HG02938 (cell line): ENCODE results near the gene PHACTR1.

ENCODE experiments used
- ATAC-seq: cut with Tn5 transposase; IDR thresholded peaks from one replicate; pipeline ENCODE4 v1.9.1; 2021; ENCODE audit warnings: mild to moderate bottlenecking, moderate library complexity; ENCODE audit not compliant: unreplicated experiment

PHACTR1 gene

DNA sequence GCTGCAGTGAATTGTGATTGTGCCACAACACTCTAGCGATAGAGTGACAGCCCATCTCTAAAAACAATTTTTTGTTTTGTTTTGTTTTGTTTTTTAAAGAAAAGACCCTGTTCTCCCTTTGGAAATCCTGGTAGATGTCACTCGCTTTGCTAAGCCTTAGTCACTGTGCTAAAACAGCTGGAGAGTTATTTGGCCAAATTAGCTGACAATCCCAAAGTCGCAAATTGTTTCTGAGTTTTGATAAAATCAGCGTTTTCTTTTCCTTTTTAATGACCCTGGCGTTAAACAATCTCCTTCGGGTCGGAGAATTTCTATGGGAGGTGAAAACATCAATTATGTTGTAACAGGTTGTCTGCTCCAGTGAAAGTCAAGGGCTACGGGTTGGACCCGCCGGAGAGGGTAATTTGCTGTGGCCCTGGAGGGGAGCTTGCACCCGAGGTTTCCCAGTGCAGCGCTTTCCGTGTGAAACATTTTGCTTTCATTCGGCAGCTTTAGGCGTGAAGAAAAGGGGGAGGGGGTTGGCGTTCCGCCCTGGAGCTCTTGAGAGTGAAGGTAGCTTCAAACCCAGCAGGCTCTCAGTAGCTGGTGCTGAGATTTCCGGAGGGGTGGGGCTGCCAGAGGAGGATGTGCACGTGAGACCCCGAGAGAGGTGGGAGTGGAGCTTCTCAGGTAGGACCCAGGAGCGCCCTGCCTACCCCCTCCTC, 296.6 kb downstream of the PHACTR1 start:
- ATAC-seq: no peak

DNA sequence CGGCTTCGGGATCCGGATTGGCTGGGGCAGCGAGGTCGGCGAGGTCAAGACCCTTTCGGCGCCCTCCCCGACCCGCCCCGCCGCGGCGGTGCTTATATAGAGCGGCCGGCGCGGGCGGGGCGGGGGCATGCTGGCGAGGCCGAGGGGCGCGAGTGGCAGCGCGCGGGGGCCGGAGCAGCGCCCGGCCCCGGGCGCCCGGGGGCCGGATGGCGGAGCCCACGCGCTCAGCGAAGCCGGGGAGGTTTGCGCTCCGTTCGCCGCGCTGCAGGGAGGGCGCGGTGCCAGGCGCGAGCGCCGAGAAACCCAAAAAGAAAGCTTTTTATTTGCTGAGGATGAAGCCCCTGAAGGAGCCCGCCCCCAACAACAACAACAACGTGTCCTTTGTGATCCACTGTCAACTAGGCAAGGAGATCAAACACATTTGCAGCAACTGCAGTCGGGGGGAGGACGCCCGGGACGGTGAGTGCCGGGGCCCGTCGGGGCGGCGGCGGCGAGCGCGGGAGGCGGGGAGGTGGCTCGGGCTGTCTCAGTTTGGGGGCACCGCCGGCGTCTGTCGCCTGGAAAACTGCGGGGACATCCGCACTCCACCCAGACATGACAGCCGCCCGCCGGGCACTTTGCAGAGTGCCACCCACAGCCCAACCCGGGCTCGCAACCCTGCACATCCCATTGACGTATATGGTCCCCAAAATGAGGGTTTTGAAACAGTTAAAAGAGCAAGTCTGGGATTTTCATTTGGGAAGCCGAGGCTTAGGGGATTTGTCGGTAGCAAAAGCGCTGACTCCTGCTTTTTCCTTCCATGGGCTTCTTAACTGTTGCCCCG, 297.3 kb downstream of the PHACTR1 start:
- no peak for ATAC-seq

DNA sequence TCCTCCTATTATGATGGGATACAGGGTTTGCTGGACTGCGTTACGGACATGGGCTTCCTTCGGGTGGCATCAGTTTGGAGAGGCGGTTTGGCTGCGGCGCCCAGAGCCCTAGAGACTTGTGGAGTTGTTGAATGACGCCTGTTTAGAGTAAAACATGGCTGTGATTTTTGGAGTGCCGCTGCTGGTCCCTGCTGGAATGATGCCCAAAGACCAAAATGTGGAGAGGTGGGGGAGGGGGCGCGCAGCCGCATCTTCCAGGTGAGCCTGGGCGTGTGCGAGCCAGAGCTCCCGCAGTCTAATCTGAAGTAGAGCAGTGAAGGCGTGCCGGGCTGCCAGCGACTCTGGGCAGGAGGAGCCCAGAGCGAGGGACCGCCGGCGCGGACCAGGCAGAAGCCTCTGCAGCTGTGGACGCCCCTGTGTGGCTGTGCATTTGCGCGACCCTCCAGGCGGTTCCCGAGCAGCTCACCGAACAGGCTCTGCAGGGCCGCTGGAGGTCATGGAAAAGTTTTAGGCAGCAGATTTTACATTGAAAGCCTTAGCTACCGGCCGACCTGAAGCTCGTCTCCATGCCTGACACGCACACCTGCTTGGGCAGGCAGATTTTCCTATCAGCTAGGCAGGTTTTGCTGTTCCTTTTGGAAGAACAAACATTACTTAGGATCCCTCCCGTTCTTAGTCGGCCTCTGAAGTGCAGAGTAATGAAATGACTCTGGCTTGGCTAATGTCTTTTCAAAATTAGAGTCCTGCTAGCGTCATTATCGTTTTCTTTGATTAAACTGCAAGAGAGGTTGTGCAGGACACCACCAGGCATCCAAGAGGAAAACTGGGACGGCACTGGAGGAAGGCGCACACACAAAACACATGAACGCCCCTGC, 298.2 kb downstream of the PHACTR1 start:
- ATAC-seq: no peak

DNA sequence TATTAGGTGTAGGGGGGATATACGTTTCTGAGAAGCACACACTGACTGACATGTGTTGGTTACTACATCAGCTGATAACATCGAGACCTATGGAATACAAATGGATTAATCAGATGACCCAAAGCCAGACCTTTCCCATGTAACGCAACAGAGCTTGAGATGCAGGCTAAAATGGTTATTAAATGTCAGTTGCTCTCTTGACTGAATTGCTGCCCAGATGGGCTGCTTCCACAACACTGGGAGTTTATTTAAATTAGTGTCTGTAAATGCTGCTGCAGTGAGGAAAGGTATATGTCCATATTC, 298.8 kb downstream of the PHACTR1 start:
- no peak for ATAC-seq

DNA sequence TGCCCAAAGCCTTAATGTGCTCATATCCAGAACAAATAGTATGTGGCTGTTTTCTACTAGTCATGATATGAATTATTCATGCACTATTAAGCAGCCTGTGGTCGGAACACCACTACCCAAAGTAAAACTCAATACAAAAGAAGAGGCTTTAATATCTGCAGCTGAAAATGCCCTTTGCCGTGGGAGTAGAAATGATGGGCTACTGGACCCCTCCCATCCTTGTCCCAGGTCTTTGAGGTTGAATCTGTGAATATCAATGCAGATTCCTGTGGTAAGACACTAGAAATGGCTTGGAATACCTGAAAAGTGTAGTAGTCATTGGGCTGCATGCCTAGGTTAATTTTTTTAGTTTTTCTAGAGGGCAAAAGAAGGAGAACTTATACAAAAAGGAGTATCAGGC, 308.0 kb downstream of the PHACTR1 start:
- ATAC-seq: no peak

DNA sequence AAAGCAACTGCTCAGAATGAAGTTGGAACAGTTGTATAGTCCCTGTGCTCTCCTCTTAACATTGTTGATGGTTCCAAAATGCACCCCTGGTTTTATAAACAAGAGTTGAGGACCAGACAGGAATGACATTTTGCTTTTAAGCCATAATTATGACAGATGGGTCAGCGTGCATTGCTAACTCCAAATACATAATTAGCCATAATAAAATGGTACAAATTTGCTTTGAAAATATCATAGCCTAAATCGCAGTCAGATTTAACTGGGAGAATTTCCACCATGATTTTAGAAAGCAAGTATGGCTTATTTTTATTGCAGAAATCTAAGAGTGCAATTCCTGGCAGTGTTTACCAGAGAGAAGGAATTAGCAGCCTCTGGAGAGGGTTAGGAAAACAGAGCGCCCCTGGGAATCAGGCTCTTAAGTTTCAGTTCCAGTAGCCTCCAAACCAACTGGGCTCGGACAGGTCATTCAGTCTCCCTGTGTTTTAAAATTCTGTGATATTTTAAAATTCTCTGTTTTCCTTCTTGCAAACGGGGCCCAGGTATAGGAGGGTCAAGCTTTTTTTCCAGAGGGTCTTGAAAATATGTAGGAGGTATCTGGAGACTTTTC, 309.4 kb downstream of the PHACTR1 start:
- ATAC-seq: no peak

DNA sequence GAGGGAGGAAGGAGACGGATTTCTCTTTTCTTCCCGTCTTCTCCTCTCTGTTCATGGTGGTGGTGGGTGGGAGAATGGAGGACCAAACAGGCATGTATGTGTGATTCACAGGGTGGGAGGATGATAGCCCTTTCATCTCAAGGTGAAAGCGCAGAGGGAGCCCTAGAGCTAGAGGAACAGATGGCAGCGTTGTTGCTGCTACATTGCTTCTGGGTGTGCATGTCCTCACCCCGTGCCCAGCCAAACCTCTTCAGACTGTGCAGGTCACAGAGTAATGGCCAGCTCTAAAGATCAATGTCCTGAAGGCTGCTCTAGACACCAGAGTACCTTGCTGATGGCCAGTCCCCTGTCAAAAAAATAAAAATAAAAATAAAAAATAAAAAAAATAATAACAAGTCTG, 310.0 kb downstream of the PHACTR1 start:
- ATAC-seq: no peak

DNA sequence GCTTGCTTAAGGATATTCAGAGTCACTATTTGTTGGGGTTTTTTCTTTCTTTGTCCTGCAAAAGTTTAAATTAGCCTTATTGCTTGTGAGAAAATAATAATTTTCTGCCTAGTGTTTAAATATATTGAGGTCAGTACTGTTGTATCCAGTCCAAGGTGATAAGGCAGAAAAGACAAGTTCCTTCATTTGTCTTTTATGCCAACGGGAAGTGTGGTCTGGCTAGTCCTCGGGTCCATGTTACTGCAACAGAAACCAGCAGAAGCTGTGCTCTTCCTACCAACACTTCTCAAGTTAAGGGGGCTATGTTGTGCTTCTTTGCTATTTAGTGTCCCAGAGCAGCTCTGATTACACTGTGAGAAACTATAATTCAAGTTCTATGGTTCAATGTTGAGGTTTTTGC, 310.6 kb downstream of the PHACTR1 start:
- no peak for ATAC-seq

DNA sequence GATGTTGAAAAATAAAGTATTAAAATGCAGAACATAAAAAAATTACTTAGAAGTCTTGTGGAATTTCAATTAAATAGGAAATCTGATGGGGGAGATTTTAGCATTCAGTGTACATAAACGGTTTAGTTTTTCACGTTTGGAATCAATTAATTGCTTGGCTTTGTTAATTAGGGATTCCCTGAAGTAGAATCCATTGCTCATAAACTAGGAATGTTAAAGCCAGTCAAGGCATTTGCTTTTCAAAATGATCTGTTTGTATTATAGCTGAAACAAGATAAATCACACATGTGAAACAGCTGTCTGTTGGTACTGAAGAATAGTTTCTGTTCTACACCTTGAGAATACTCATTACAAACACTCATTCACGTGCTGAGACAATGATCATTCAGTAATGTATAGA, 313.8 kb downstream of the PHACTR1 start:
- no peak for ATAC-seq

DNA sequence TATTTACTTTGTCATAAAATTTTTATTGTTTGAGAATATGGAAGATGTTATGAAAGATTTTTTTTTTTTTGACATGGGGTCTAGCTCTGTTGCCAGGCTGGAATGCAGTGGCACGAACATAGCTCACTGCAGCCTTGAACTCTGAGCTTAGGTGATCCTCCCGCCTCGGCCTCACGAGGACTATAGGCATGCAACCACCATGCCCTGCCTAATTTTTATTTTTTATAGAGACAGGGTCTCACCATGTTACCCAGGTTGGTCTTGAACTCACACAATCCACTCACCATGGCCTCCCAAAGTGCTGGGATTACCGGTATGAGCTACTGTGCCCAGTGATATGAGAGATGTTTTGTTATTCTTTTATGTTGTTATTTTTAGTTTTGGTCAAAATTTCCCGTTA, 316.0 kb downstream of the PHACTR1 start:
- ATAC-seq: no peak

DNA sequence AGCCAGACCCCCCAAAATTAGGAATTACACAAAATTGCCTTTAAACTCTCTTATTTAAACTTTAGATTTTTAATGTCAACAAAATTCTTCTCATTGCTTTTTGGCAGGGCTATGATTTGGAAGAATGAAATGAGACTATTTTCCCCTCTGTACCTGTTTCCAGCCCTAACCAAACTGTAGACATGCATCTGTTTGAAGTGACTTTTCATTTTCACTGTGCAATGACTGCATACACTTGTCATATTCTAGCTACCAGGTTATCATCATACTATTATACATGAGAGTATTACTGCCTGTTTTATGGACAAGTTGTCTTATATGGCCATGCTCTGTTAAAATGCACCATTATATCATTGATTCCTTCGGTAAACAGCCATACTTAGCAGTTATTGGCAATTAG, 316.6 kb downstream of the PHACTR1 start:
- ATAC-seq: no peak

DNA sequence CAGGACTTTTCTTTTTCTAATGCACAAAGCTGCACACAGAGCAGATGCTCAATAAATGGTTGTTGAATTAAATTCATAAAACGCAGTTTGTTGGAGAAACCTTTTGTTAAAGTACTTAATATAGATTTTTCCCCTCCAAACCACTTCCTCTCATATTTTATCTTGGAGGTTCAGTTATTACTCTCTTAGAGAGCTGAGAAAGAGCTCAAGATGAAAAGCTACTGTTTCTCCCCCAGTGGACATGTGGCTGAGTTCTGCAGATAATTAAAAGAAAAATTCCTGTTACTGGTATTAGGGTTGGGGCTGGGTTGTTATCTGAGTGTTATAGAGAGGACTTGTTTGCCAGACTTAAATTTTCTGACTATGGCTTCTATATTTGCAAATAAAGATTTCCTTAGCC, 317.7 kb downstream of the PHACTR1 start:
- no peak for ATAC-seq

DNA sequence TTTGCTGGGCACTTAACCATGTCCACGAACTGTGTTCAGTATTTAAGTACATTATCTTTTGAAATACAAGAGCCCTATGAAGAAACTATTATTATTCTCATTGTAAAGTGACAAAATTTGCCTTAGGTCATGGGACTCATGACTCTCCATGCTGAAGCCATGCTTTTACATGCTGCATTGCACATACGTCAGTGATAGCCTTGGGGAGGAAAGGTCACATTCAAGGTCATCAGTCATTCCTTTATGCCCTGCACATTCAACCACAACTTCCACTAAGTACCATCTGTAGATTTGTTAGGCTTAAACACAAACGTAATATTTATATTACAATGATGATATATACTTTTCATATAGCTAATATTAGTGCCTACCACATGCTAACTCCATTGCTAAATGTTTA, 319.0 kb downstream of the PHACTR1 start:
- ATAC-seq: no peak

DNA sequence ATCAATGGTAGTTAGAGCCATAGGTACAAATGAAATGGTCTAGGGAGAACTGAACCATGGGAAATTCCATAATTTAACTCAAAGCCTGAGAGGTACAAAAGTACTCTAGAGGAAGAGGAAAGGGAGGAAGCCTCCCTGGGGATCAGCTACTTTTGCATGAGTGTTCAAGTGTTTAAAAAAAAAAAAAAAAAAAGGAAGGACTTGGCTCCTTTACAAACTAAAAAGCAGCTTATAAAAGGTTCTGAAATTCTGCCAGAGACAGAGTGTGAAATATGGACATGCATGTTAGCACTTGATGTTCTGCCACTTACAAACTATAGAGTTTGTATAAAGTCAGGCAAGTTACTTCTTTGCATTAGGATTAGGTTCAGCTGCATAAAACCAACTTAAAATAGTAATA, 321.7 kb downstream of the PHACTR1 start:
- no peak for ATAC-seq

DNA sequence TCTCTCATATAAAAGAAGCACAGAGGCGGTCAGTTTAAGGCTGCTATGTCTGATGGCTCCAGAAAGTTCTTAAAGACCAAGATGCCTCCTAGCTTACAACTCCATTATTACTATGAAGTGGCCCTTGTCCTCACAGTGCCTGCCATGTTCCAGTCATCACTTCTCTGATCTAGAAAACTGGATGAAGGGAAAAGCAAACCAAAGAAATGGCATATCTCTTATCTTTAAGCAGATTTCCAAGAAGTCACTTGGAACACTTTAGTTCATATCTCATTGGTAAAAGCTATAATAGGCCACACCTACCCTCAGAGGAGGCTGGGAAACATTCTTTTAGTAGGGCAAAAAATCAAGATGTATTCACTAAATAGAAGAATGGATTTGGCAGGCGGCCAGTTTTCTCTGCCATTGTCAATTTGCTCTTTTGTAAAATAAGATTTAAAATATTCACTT, 322.2 kb downstream of the PHACTR1 start:
- ATAC-seq: no peak

DNA sequence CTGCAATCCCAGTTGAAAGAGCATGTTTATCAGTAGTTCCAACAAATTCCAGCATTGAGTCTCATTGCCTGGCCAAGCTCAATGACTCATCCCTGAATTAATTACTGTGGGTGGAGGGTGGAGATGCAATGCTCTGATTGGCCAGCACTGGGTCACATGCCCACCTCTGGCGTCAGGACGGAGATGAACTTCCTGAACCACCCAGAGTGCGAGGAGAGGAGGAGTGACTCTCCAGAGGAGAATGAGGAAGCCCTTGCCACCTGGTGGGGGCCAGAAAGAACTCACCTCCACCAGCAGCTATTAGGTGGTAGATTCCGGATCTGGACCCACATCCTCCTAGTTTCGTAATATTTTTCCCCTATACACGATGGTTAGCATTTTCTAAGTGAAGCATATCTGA, 327.8 kb downstream of the PHACTR1 start:
- ATAC-seq: no peak

DNA sequence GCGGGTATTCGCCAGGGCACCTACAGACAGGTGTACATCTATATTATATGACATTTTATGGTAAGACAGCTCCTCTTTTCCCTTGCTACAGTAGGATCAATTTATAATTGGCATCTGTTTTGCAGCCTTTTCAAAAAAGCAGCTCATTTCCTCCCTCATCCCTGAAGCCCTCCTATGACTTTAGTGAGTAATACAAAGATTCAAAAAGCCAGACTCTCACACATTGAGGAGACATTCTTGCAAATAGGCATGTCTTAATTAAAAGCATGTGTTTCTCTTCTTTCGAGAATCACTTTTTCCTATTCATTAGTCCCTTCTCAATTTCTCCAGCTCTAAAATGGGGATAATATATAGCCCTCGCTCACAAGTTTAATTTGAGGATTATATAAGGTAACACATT, 328.3 kb downstream of the PHACTR1 start:
- ATAC-seq: no peak

DNA sequence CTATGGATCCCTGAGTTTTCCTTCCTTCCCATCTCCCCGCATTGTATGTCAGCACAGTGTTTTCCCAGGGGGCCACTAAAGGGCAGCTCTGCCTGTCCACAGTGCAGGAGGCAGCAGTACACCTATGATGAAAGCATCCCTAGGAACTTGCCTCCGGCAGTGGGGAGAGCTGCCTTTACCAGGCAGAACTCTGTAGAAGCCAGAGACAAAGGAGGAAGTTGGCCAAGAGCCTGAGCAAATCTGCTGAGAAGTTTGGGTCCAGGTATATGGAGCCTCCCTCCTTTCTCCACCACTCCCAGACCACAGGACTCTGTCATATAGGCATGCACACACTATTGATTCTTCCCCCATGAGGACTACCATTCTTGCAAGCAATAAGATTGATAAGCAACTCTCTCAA, 329.1 kb downstream of the PHACTR1 start:
- no peak for ATAC-seq

DNA sequence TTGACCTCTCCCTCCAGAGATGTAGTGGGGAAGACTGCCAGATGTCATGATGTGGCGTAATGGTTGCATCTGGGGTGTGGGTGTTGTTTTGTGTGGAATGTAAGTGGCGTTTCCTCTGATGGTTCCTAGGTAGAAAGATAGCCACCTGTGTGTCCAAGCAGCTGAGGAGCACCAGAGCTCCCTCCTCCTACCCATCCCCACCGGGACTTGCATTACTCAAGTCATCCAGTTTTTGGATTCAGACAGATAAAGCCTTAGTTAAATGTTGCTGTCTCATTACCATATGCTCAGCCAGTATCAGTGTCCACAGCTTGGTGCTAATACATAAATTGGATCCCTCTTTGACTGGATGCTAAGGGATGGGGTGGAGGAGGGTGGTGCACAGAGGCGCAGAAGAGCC, 329.5 kb downstream of the PHACTR1 start:
- no peak for ATAC-seq

DNA sequence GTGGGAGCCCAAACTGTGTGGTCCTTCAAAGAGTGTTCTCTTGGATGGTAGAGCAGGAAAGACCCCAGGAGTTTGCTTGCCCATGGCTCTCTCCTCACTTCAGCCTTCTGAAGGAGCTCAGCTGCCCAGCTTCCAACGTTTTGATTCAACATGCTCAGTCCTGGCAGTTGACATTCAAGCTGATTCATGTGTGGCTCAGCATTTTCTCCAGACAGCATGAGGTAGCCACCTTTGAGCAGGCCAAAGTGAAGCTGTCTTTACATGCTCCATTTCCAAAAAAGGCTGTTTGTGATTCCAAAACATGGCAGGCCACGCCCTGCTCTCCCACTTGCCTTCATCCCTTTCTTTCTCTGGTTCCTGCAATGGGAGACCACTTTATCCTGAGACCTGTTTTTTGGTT, 331.5 kb downstream of the PHACTR1 start:
- ATAC-seq: no peak

DNA sequence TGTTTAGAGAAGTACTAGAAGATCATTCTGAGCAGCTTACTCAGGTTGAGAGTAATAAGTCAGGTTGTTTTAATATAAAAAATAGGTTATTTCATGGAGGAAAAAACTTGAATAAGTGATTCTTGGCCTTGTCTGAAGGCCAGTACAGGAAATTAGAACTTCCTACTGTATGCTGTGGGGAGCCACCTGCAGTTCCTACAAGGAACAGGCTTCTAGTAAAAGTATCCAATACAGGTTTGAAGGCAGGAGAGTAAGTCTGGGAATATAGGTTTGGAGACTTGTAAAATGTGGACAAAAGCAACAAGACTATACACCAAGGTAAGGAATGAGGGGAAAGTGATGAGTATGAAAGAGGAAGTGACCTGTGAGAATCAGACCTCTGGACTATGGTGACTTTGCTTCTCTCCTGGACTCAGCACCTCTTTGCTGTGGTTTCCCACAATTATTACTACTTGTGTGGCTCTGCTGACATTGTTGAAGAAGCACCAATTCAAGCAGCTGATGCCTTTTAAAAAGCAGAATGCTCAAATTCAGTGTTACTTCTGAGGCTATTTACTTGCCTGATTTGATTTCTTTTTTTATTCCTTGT, 333.2 kb downstream of the PHACTR1 start:
- ATAC-seq: no peak
